T1000 (cell line): ENCODE results near the gene LRRC3C.

ENCODE experiments used
- DNase-seq: peaks from one replicate; lab custom pipeline; 2025; ENCODE audit warnings: mixed read lengths; lab: John Stamatoyannopoulos, UW

LRRC3C gene

DNA sequence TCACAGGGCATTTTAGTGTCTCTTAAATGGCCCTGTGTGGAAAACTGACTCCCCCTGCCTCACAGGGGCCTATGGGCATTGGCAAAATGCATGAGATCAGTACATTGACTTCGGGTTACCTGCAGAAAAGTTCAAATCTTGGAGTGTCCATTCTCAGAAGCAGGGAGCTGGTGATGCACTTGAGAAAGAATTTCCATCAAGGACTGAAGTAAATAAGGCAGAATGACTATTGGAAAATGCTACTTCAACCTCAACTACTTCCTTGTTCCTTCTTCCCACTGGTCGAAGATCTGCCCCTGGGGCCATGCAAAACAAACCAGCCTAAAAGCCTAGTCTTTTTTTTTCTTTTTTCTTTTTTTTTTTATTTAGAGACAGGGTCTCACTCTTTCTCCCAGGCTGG lies 21.5 kb downstream of the LRRC3C start:
- DNase-seq, result no peak

DNA sequence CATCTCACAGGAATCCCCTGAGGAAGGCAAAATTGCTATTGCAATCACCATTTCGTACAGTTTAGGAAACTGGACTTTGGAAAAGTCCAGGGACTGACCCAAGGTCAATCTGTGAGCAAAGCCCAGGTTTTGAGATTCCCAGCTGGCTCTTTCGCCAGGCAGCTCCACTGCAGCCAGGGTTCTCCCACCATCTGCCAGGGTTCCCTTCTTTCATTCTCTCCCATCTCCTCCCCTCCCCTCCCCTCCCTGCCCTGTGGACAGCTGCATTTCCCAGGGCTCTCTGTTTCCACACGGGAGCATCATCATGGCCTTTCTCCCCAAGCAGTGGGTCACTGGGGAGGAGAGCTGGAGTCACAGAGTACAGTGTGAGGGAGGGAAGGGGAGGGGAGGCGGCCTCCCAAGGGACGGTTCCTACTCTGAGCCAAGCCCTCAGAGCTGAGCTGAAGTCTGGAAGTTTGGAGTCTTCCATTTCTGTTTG lies 23.4 kb downstream of the LRRC3C start:
- DNase-seq, result no peak

DNA sequence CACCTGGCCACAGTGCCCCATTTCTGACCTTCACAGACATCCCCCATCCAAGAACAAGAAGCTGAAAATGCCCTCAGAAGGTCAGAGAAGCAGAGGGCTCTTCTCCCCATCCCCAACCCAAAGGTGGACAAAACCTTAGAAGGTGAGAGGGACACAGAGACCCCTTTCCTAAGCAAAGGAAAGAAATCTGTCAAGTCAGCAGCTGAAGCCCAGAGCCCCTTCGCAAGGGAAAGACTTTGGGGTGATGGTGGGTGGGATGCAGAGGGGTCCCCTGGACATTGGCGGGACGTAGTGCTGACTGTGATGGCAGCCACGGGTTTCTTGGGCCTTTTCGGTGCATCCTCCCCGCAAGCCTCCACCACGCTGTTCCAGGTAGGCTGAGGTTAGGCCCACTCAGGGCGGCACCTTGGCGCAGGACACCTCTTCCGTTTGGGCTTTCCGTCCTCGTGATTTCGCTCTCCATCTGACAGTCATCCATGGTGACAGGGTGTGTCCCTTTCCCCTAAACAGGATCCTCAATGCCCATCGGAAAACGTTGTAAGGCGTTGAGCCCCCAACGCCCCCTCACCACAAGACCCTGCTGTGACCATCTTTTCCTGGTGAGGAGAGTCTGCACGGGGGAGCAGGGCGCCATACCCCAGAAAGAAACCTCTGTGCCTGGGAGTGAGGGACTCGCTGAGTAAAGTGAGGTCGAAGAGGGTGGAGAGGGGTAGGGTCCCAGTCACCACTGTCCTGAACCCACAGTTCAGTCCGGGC lies 24.6 kb downstream of the LRRC3C start:
- no peak for DNase-seq

DNA sequence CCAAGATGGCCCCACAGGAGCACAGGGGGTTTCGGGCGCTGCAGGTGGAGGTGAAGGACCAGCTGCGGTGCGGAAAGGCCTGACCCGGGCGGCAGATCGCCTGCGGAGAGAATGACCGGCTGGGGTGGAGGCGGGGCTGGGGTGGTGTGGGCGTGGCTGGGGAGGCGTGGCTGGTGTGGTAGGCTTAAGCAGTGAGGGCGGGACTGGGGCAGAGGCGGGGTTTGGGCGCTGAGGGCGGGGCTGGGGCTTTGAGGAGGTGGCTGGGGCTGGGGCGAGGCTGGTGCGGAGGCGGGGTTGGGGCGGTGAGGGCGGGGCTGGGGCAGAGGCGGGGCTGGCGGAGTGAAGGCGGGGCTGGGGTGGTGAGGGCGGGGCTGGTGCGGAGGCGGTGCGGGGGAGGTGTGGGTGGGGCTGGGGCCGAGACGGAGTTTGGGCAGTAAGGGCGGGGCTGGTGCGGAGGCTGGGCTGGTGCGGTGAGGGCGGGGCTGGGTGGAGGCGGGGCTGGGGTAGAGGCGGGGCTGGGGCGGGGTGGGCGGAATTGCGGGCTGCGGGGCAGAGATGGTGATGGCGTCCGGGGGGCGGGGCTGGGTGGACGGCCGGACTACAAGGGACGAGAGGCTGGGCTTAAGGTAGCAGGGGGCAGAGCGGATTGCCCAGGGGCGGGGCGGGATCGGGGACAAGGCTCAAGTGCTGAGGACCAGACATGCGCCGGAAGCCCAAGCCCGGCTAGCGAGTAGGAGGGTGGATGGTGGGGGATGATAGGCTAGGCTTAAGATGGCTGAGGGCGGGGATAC lies 25.3 kb downstream of the LRRC3C start:
- peak; percentile 97 for DNase-seq

DNA sequence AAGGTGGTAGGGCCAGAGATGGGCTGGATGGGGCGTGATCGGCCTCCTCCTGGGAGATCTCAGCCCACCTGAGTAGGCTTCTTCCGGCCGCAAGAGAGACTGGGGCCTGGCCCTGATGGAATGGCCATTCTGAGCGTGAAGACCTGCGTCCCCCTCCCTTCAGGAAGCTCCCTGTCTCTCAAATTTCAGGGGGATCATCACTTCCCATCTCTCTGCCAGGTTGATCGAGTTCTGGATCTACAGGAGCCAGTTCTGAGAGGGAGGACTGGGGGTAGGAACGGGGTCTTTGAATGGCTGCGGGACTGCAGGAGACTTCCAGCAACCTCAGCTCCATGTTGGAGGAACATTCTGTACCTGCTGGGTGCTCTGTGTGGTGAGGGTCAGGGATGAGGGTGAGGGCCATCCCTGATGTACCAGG lies 25.9 kb downstream of the LRRC3C start:
- no peak for DNase-seq

DNA sequence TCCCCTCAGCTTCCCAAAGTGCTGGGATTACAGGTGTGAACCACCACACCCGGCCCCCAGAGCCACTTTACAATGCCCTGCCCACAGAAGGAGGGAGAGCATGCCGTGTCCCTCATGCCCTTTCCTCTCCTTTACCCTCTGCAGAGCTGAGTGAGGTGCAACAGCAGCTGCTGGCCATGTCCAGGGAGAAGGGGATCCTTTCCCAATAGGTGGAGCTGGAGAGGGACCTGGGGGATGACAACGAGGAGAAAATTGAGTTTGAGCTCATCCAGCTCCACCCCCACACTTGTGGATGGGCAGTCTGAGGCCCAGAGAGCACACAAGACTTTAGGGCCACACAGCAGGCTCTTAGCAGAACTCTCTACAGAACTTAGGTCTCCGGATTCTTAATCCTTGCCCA lies 27.3 kb downstream of the LRRC3C start:
- no peak for DNase-seq

DNA sequence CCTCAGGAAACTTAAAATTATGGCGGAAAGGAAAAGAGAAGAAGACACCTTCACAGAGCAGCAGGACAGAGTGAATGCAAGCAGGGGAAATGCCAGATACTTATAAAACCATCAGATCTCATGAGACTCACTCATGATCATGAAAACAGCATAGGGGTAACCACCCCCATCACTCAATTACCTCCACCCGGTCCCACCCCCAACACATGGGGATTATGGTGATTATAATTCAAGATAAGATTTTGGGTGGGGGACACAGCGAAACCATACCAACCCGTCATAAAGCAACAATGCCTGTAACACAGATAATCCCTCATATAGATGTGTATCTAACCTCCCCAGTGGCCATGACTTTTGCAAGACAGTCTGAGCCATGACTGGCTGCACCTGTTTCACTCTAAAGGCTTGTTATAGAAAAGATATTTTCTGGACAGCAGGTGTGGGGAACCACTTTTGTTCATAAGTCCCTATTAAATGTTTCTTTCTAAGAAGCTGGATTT lies 28.2 kb downstream of the LRRC3C start:
- DNase-seq, result no peak

DNA sequence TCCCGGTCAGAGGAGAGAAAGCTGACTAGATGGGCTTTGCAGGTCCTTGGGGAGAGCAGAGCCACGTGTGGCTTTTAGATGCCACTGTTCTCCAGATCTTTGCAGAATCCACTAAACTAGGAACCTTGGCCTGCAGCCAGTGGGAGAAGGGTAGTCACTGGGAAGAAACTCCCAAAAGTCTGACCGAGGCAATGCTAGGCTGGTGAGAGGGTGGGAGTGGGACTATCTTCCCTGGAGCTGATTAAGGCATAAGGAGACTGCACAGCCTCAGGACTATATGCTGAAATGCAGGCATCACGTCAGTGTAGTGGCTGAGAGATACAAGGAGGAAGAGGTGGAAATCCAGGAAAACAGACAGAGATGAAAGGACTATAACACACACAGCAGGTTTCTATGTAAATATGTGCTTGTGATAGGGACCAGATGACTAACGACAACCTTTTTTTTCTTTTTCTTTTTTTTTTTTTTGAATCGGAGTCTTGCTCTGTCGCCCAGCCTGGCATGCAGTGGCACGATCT lies 33.1 kb downstream of the LRRC3C start:
- no peak for DNase-seq

DNA sequence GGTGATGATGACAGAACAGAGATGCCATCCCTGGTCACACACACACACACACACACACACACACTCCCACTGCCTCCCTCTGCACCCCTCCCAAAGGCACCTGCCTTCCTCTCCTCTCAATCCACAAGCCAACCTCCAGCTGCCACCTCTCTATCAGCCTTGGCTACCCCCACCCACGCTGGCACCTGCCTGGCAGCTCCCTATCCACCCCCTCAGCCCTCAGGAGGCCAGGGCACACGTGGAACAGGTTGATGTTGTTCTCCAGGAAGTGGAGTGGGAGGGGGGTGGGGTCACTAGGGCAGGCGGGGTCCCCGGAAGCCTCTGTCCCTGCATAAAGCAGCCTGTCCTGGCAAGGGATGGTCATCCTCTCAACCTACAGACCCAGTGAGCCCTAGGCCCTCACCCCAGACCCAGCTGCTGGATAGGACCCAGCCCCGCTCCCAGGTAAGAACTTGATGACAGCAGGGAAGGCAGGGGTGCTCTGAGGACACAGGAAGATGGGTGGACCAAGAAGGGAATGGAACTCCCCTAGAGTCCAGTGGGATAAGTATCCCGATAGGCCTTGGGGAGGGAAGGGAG lies 35.2 kb downstream of the LRRC3C start, which contains the start of gene GSDMA:
Gene GSDMA, plus strand, starts transcription at position 363 of the 579 bp plus-strand sequence. CDS start 2,684 bp downstream, outside the sequence.
- no peak for DNase-seq

DNA sequence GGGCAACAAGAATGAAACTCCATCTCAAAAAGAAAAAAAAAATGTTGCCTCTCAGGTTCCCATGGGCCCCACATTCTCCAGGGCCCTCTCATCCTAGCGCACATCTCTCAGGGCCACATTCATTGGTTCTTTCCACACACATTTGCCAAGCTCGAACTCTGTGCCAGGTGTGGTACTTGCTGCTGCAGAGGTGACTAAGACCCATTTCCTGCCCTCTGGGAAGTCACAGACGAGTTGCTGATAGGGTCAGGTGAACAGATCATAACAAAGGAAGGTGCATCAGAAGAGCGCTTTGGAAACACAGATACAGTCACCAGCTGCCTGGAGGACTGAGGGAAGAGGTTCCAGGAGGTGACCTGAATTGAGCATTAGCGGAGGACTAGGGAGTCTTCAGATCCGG lies 36.3 kb downstream of the LRRC3C start:
- no peak for DNase-seq

DNA sequence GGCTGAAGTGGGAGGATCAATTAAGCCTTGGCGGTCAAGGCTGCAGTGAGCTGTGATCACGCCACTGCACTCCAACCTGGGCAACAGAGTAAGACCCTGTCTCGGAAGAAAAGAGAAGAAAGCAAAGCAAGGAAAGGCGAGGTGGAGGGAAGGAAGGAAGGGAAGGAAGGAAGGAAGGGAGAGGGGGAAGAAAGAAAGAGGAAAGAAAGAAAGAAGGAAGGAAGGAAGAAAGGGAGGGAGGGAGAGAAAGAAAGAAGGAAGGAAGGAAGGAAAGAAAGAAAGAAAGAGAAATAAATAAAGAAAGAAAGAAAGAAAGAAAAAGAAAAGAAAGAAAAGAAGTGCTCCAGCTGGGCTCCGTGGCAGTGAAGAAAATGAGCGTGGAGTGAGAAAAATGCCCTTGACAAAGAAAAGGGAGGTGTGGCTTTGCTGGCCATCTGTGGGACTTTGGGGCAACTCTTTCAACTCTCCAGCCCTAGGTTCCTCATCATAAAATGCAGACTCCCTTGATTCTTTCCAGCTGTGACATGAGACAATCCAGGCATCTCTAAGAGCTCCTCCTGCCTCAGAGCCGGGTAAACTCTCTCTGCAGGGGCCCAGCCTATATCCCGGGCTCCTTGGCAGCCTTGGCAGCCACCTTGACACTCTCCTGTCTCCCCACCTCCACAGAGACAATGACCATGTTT lies 37.6 kb downstream of the LRRC3C start:
- no peak for DNase-seq

DNA sequence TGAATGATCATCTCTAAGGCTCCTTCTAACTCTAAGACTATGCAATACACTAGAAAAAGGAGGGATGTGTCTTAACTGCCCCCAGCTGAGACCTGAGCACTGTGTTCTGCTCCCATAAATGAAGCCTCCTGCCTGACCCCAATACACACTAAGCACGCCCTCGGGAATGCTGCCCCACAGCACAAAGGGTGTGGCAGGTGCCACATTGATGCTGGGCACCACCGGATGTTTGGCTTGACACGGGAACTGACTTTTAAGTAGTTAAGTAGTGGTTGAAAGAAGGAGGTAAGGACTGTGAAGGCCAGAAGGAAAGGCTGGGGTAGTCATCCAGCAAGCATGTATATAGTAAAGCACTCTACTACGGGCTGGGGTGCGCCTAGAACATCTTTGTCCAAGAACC lies 39.2 kb downstream of the LRRC3C start:
- no peak for DNase-seq

DNA sequence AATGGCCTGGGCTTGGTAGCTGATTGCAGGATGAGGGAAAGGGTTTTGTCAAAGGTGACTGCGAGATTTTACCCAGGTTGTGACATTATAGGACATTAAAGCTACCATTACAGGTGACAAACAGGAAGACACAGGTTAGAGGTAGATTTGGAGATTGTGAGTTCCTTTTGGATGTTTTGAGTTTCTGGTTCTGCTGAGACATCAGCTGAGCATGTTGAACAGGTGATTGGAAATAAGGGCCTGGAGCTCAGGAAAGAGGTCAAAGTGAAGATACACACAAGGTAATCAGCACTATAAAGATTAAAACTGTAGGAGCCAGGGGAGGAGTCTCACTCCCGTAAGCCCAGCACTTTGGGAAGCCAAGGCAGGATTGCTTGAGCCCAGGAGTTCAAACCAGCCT lies 41.2 kb downstream of the LRRC3C start:
- DNase-seq, result no peak

DNA sequence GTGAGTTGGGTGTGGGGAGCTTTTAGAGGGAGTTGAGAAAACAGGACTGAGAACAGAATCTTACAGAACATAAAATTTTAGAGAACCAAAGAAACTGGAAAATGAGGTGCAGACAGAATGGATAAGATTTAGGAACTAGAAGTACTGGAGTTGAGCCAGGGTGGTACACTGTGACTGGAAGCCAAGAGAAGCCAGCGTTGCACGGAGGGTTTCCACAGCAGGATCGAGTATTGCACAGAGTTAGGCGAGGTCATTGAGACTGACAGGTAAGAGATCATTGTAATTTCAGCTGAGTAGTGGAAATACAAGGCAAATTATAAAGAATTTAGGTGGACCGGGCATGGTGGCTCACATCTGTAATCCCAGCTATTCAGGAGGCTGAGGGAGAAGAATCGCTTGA lies 41.8 kb downstream of the LRRC3C start:
- DNase-seq, result no peak

DNA sequence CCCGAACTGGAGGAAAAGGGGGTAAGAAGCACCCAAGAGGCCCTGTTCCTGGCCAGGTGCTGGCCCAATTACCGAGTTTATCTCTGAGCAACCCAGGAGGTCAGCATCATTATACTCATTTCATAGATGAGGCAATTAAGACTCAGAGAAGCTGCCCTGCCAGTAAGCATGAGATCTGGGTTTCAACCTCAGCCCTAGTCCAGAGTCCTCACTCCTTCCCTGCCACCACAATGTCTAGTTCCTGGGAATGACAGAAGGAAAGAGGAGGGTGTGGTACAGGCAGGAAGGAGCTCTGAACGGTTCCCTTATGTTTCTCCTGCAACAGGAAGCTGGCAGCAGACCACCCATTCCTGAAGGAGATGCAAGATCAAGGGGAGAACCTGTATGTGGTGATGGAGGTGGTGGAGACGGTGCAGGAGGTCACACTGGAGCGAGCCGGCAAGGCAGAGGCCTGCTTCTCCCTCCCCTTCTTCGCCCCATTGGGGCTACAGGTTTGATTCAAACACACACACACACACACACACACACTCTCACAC lies 42.7 kb downstream of the LRRC3C start:
- DNase-seq, result no peak

DNA sequence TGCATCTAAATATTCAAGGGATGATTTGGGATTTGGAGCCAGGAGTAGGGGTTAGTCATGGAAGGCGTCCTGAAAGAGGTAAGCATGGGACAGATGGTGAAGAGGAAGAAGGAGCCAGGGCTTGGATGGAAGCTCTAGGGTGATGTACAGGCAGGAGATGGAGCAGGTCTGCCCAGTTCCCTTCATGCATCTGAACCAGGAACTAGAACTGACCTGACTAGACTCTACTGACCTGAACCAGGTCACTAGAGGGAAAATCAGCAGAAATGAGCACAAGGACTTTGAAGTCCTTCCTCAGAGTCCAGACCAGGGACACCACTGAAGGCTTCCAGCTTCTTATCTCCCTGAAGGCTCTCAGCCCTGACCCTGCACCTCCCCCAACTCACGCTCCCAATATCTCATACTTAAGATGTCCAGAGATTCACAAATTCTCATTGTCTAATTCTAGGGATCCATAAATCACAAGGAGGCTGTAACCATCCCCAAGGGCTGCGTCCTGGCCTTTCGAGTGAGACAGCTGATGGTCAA lies 43.6 kb downstream of the LRRC3C start:
- DNase-seq, result no peak

DNA sequence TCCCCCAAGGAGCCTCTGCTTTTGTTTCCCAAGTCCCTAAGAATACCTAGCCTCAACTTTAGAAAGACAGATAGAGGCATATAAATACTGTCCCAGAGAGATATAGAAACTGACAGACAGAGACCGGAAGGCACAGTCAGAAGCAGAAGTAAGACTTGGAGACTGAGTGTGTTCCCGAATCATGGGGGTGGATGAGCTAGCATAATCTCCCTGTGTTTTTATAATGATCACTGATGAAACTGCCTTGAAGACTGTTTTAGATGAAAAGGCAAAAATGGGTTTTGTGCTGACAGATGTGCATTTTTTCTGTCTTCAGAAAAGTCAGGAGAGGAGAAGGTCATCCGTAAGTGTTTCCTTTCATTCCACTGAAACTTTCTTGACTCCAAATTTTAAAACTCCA lies 44.7 kb downstream of the LRRC3C start:
- no peak for DNase-seq

DNA sequence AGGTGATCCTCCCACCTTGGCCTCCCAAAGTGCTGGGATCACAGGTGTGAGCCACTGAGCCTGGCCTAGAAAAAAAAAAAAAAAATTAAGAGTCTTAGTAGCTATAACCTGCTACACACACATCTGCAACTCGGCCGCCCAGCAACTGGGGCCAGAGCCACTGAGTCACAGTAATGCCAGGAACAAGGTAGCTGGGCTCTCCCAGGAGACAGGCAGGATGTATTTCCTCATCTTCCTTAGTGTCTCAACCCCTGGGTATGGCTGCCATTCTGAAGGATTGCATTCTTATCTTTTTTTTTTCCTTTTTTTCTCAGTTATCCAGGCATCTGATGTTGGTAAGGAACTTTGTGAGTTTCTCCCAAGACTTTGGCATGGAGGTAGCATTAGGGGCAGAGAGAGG lies 46.0 kb downstream of the LRRC3C start:
- DNase-seq, result no peak

DNA sequence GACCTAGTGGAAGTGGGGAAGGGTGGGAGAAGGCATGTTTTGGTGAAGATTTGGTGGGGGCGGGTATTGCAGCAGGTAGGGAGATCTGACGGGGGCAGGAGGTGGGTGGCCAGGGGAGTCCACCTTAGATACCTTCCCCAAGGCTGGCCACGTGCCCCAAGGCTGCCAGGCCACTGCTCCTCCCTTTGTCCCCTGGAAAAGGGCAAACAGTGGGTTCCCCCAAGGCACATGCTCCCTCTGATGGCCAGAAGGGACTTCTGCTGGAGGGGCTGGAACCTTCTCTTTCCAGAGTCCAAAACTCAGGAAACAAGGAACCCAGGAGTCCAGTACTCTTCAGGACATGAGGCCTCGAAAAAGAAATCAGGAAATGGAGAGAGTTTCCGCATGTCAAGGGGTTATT lies 46.9 kb downstream of the LRRC3C start:
- no peak for DNase-seq

DNA sequence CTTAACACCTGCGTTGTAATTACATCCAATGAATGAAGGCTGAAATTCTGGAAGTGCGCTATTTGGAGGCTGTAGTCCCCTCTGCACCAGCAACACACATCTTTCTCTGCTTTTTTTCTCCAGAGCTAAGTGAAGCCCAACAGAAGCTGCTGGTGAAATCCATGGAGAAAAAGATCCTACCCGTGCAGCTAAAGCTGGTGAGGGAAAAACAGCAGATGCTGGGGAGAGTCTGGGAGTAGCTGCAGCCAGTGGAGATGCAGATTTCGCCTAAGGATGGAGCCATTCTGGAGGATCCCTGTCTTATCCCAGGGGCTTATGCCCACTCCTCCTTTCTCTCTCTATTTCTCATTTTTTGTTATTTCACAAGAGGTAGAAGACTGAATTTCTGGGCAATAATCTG lies 48.3 kb downstream of the LRRC3C start:
- DNase-seq, result no peak

DNA sequence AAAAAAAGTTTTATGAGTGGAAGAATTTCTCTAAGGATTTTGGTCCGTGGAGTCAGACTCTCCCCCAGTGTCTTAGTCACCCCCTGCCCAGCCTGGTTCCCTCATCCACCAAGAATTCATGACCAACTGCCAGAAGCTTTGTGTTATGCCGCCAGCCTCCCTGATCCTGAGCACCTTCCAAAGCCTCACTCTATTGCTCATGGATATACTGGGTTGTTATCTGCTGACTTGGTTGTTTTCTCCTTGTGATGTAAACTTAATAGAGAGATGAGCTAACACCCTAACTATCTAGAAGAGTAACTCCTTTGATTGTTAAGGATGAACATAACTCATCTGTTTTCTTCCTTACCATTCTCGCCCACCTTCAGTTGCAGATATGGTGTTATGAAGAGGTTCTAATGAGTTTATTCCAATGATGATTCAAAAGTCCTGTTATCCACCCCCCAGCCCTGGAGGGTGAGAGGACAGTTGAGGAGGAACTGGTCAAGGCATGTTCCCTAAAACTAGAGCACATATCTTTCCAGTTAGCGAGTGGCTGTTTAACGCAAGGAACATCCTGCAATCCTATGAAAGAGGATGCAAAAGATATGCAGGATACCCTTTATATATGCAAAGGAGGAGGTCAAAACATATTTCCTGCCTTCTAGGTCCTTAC lies 51.6 kb downstream of the LRRC3C start:
- peak; percentile 78 for DNase-seq
